Activated T-cell treated with anti-CD3 and anti-CD28 coated beads, Interleukin-2, amount 50 U/mL, for 72 hours (primary cell): ENCODE results near the gene LRMDA. TPM values are rescaled to one million over a fixed set of nuclear protein-coding genes. Genes with fewer than 3 reads are reported as not detected.

Experiments
- ATAC-seq, 2 donors: fragments of 150-1000 bp; cut with Tn5 transposase; replicated peaks in 1 of 2; 2 replicates each; pipeline ENCODE4 v1.10.0; 2021; ENCODE audit warnings: moderate library complexity in 2 of 2, mild to moderate bottlenecking in 1 of 2
- DNase-seq, 2 donors: peaks; one replicate each; pipeline ENCODE4 v3.0.0; 2021 to 2022; ENCODE audit warnings: mixed read lengths in 1 of 2
- H3K27ac Mint-ChIP-seq: one replicate; pipeline ENCODE4 v1.8.0; 2022; ENCODE audit warnings: mild to moderate bottlenecking, moderate library complexity, mixed read lengths
- H3K27me3 Mint-ChIP-seq: one replicate; pipeline ENCODE4 v1.8.0; 2022; ENCODE audit warnings: low read depth, mixed read lengths
- H3K36me3 Mint-ChIP-seq, 2 donors: one replicate each; pipeline ENCODE4 v1.8.0; 2022; ENCODE audit warnings: mixed read lengths in 2 of 2, mild to moderate bottlenecking in 1 of 2; ENCODE audit not compliant: insufficient read depth in 2 of 2
- H3K4me1 Mint-ChIP-seq: one replicate; pipeline ENCODE4 v1.8.0; 2022; ENCODE audit warnings: low read depth, mixed read lengths
- H3K4me3 Mint-ChIP-seq, 2 donors: one replicate each; pipeline ENCODE4 v1.8.0; 2022; ENCODE audit warnings: mild to moderate bottlenecking in 2 of 2, mixed read lengths in 2 of 2, moderate library complexity in 2 of 2
- H3K9me3 Mint-ChIP-seq, 2 donors: one replicate each; pipeline ENCODE4 v1.8.0; 2022; ENCODE audit warnings: mixed read lengths in 2 of 2
- total RNA-seq, 2 donors: library from RNA; stranded (reverse); gene quantifications; one replicate each; pipeline ENCODE4 v1.2.3, GENCODE V29; 2022

The LRMDA gene
- total RNA-seq, 2 donors from 2014 or later: not detected

GRCh38 chr10:75435291-75435690, 3.9 kb downstream of the LRMDA start:
- peaks cover 49% of the 10 kb centered on the region for H3K27me3 Mint-ChIP-seq
- peaks cover 5% of the 10 kb centered on the region for H3K4me1 Mint-ChIP-seq
- H3K9me3 Mint-ChIP-seq: no peaks in the 10 kb centered on the region
- H3K27ac Mint-ChIP-seq: no peak overlapping the region
- no peak overlapping the region for H3K4me3 Mint-ChIP-seq
- no peaks in the 10 kb centered on the region for H3K36me3 Mint-ChIP-seq
- DNase-seq (no peak), ATAC-seq (no peak)

DNA sequence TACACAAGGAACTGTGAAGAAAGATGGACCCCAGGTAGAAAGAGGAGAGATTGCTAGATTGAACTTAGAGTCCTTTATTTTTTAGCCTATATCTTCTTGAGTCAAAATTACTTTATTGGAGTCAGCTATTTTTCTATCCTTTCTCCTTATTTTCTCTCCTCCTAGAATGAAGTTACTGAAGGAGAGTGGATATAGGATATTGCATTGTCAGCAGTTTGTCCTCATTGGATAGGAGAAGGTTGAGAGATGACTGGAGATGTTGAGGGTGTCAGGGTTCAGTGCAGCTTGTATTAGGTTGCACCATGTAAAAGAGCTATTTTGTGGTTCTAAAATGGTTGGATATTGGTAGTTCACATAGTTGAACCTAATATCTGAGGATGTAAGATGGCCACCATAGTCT, 5.5 kb downstream of the LRMDA start:
- H3K36me3 Mint-ChIP-seq: no peaks in the 10 kb centered on the region
- ATAC-seq (no peak), DNase-seq (no peak)
- H3K27me3 Mint-ChIP-seq: peaks cover 40% of the 10 kb centered on the region
- H3K4me1 Mint-ChIP-seq: peaks cover 2% of the 10 kb centered on the region
- H3K4me3 Mint-ChIP-seq: no peak overlapping the region
- no peaks in the 10 kb centered on the region for H3K9me3 Mint-ChIP-seq
- H3K27ac Mint-ChIP-seq: no peak overlapping the region

DNA sequence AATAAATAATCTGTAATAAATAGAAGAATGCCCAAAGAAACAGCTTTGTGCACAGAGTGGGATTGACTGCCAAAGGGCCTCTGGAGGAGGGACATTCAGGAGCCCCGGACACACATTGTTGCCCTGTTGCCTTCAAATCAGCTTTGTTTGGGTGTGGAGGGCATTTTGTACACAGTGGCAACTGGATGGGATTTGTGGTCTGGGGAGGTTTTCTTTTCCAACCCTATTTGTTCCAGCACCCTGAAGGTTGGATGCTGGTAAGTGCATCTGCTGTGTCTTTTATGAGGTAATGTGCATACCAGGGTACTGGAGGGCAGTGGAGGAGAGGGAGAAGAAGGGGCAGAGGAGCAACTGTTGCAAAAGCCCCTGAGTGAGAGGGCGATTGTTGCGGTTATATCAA, 6.3 kb downstream of the LRMDA start:
- Mint-ChIP-seq H3K27ac (no peak overlapping the region), H3K4me3 (no peak overlapping the region), H3K4me1 (no peaks in the 10 kb centered on the region), H3K27me3 (peaks cover 32% of the 10 kb centered on the region), H3K9me3 (peaks cover 2 to 3% of the 10 kb centered on the region in 2 donors), H3K36me3 (peaks cover 0 to 2% of the 10 kb centered on the region in 2 donors)
- ATAC-seq (no peak), DNase-seq (no peak)

- H3K27ac Mint-ChIP-seq: no peak overlapping the region
- peaks cover 27% of the 10 kb centered on the region for H3K27me3 Mint-ChIP-seq
- H3K4me1 Mint-ChIP-seq: no peaks in the 10 kb centered on the region
- no peak overlapping the region for H3K4me3 Mint-ChIP-seq
- no peak for DNase-seq
- ATAC-seq: no peak
- H3K9me3 Mint-ChIP-seq: peaks cover 3 to 6% of the 10 kb centered on the region in 2 donors
- peaks cover 0 to 2% of the 10 kb centered on the region in 2 donors for H3K36me3 Mint-ChIP-seq
Observed at GRCh38 chr10:75438275-75438674, 6.9 kb downstream of the LRMDA start.

DNA sequence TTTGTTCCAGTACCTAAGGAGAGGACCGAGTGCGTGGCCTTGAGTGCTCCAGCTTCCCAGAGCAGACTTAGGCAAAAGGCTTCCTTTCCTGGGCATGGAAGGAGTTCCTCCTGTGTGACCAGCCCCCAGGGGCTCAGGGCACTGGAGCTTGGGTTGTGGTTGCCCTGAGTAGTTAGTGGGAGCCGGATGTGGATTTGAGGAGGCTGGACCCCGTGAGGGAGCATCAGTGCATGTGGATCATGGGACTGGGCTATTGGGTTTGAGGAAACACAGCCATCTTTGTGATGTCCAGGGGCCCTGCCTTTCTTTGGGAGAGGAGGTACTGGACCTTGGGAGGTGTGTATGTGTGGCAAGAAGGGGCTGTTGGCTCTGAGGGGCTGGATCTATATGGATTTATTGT, 8.4 kb downstream of the LRMDA start:
- Mint-ChIP-seq H3K36me3 (peaks cover 4 to 7% of the 10 kb centered on the region in 2 donors), H3K27ac (no peak overlapping the region), H3K9me3 (peaks cover 5 to 10% of the 10 kb centered on the region in 2 donors), H3K4me1 (no peaks in the 10 kb centered on the region), H3K4me3 (no peak overlapping the region), H3K27me3 (peaks cover 17% of the 10 kb centered on the region)
- ATAC-seq (no peak), DNase-seq (no peak)

GRCh38 chr10:75440271-75440793, 8.9 kb downstream of the LRMDA start:
- DNase-seq: no peak
- no peak overlapping the region for H3K27ac Mint-ChIP-seq

GRCh38 chr10:75441196-75441595, 9.8 kb downstream of the LRMDA start:
- no peak for DNase-seq
- Mint-ChIP-seq H3K27me3 (peaks cover 9% of the 10 kb centered on the region), H3K9me3 (peaks cover 5 to 10% of the 10 kb centered on the region in 2 donors), H3K4me1 (no peaks in the 10 kb centered on the region), H3K27ac (no peak overlapping the region), H3K4me3 (no peak overlapping the region), H3K36me3 (peaks cover 4 to 7% of the 10 kb centered on the region in 2 donors)
- no peak for ATAC-seq

More at GRCh38 chr10:75440271-75440793, 8.9 kb downstream of the LRMDA start:
- no peak for ATAC-seq
- H3K9me3 Mint-ChIP-seq: peaks cover 5 to 10% of the 10 kb centered on the region in 2 donors
- H3K36me3 Mint-ChIP-seq: peaks cover 4 to 7% of the 10 kb centered on the region in 2 donors
- no peak overlapping the region for H3K4me3 Mint-ChIP-seq
- H3K27me3 Mint-ChIP-seq: peaks cover 14% of the 10 kb centered on the region
- H3K4me1 Mint-ChIP-seq: no peaks in the 10 kb centered on the region

GRCh38 chr10:75441682-75442081, 10.3 kb downstream of the LRMDA start:
- peaks cover 4 to 7% of the 10 kb centered on the region in 2 donors for H3K36me3 Mint-ChIP-seq
- DNase-seq: no peak
- peaks cover 11% of the 10 kb centered on the region for H3K27me3 Mint-ChIP-seq
- no peak overlapping the region for H3K4me3 Mint-ChIP-seq
- peaks cover 8 to 12% of the 10 kb centered on the region in 2 donors for H3K9me3 Mint-ChIP-seq
- no peaks in the 10 kb centered on the region for H3K4me1 Mint-ChIP-seq
- no peak overlapping the region for H3K27ac Mint-ChIP-seq
- ATAC-seq: no peak

DNA sequence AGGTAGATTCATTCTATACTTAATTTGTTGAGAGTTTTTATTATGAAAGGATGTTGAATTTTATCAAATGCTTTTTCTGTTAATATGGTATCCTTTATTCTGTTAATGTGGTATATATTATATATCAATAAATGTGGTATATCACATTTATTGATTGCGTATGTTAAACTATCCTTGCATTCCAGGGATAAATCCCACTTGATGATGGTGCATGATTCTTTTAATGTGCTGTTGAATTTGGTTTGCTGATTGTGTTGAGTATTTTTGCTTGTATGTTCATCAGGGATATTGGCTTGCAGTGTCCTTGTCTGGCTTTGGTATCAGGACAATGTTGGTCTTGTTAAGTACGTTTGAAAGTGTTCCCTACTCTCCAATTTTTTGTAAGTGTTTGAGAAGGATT, 11.9 kb downstream of the LRMDA start:
- no peaks in the 10 kb centered on the region for H3K4me1 Mint-ChIP-seq
- peaks cover 4 to 7% of the 10 kb centered on the region in 2 donors for H3K36me3 Mint-ChIP-seq
- ATAC-seq: no peak
- H3K9me3 Mint-ChIP-seq: peaks cover 13 to 14% of the 10 kb centered on the region in 2 donors
- H3K27me3 Mint-ChIP-seq: peaks cover 19% of the 10 kb centered on the region
- H3K4me3 Mint-ChIP-seq: no peak overlapping the region
- H3K27ac Mint-ChIP-seq: no peak overlapping the region
- DNase-seq: no peak

DNA sequence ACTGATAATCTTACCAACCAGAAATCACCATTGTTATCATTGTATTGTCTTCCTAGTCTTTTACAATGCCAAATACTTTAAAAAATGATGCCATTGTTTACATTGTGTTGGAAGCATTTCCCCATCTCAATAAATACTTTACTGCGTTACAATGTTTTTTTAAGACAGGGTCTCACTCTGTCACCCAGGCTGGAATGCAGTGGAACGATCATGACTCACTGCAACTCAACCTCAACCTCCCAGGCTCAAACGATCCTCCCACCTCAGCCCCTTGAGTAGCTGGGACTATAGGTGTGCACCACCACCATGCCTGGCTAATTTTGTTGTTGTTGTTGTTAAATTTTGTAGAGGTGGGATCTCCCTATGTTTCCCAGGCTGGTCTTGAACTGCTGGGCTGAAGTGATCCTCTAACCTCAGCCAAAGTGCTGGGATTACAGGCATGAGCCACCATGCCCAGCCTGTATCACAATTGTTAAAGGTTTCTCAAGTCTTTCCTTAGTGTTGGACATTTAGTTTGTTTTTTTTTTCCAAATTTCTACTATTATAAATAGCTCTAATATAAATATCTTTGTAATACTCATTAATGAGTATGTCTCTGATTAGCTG, 13.5 kb downstream of the LRMDA start:
- DNase-seq: no peak
- Mint-ChIP-seq H3K27me3 (peaks cover 17% of the 10 kb centered on the region), H3K9me3 (peaks cover 13 to 14% of the 10 kb centered on the region in 2 donors), H3K27ac (no peak overlapping the region), H3K4me3 (no peak overlapping the region), H3K4me1 (no peaks in the 10 kb centered on the region), H3K36me3 (peaks cover 4 to 7% of the 10 kb centered on the region in 2 donors)
- ATAC-seq: no peak

GRCh38 chr10:75446508-75446907, 15.1 kb downstream of the LRMDA start:
- H3K36me3 Mint-ChIP-seq: peaks cover 4 to 7% of the 10 kb centered on the region in 2 donors
- ATAC-seq (no peak), DNase-seq (no peak)
- no peak overlapping the region for H3K4me3 Mint-ChIP-seq
- peaks cover 20% of the 10 kb centered on the region for H3K27me3 Mint-ChIP-seq
- peaks cover 13 to 14% of the 10 kb centered on the region in 2 donors for H3K9me3 Mint-ChIP-seq
- no peaks in the 10 kb centered on the region for H3K4me1 Mint-ChIP-seq
- no peak overlapping the region for H3K27ac Mint-ChIP-seq

DNA sequence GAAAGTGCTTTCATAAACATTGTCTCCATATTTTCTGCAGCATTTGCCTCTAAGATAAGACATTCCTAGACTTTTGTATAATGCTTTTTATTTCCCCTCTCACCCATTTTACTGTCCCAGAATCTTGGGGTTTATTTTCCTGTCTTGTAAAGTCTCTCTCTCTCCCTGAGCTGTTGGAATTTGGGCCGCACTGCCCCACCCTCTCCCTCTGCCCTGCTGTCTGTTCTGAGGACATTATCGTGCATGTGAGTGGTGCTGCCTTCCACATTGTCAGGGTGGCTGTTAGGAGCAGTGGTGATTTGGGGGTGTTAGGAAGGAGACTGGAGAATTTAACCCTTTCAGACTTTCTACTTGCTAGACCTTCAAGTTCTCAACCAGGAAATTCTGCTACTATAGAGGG, 16.7 kb downstream of the LRMDA start:
- H3K4me1 Mint-ChIP-seq: no peaks in the 10 kb centered on the region
- H3K36me3 Mint-ChIP-seq: peaks cover 2 to 7% of the 10 kb centered on the region in 2 donors
- H3K27me3 Mint-ChIP-seq: peaks cover 20% of the 10 kb centered on the region
- peaks cover 9 to 10% of the 10 kb centered on the region in 2 donors for H3K9me3 Mint-ChIP-seq
- no peak overlapping the region for H3K4me3 Mint-ChIP-seq
- DNase-seq (no peak), ATAC-seq (no peak)
- no peak overlapping the region for H3K27ac Mint-ChIP-seq

GRCh38 chr10:75449382-75450074, 18.1 kb downstream of the LRMDA start:
- Mint-ChIP-seq H3K27ac (no peak overlapping the region), H3K4me1 (no peaks in the 10 kb centered on the region), H3K4me3 (no peak overlapping the region), H3K27me3 (peaks cover 20% of the 10 kb centered on the region), H3K9me3 (peaks cover 4 to 8% of the 10 kb centered on the region in 2 donors), H3K36me3 (no peaks in the 10 kb centered on the region)
- ATAC-seq (no peak), DNase-seq (no peak)
